Testis (tissue), 3 donors: ENCODE measurements around the gene ZNF83. TPM values are rescaled to one million over a fixed set of nuclear protein-coding genes. Genes with fewer than 3 reads are reported as not detected.

ENCODE experiments used
- DNase-seq: peaks from one replicate; pipeline ENCODE4 v3.0.0-alpha.2; 2019
- H3K27ac ChIP-seq, 2 donors: fragments of 200-600 bp; sonication (generic); one replicate each; pipeline ENCODE4 v1.5.1; 2019
- H3K27me3 ChIP-seq: fragments of 200-600 bp; sonication (generic); one replicate; pipeline ENCODE4 v1.5.1; 2019
- H3K36me3 ChIP-seq: fragments of 200-600 bp; sonication (generic); one replicate; pipeline ENCODE4 v1.5.1; 2017; ENCODE audit warnings: low read depth; ENCODE audit errors: missing control alignments
- H3K4me1 ChIP-seq: fragments of 200-600 bp; sonication (generic); one replicate; pipeline ENCODE4 v1.5.1; 2019
- H3K4me3 ChIP-seq, 2 donors: fragments of 200-600 bp; sonication (generic); one replicate each; pipeline ENCODE4 v1.5.1; 2017 to 2019
- H3K9me3 ChIP-seq: fragments of 200-600 bp; sonication (generic); one replicate; pipeline ENCODE4 v1.5.1; 2017
- CTCF ChIP-seq, 3 experiments: fragments of 450-650 bp in 2 of 3; fragments of 200-600 bp in 1 of 3; sonication (generic) in 1 of 3; IDR thresholded peaks; one replicate each; pipeline ENCODE4 v1.5.1; 2016 to 2019; ENCODE audit warnings: antibody characterized with exemption in 3 of 3, mild to moderate bottlenecking in 2 of 3, moderate library complexity in 1 of 3
- POLR2A ChIP-seq: fragments of 450-650 bp; IDR thresholded peaks from one replicate; pipeline ENCODE4 v1.6.1; 2017; ENCODE audit warnings: antibody characterized with exemption, mild to moderate bottlenecking, moderate library complexity
- WGBS, 2 donors: methylation state at CpG; one replicate each; pipeline ENCODE4 v1.1.5; 2018; 5-methylcytosine and 5-hydroxymethylcytosine counted together
- intact Hi-C: fragments of 100-400 bp; cut with DNase I; formaldehyde crosslinking; loops from one replicate; pipeline ENCODE4 v1.15.1; 2023; ENCODE audit warnings: low total_unique reads
- polyA plus RNA-seq: library from polyadenylated mRNA; stranded (reverse); fragments of 350-450 nt; fragmentation: Illumina TruSeq; extraction: RNeasy Lipid Tissue Mini Kit (QIAGEN cat#74804); gene quantifications from one replicate; pipeline ENCODE4 v1.2.3, GENCODE V29; 2014; ENCODE audit warnings: low read depth, low replicate concordance; ENCODE audit not compliant: insufficient read depth
- total RNA-seq, 2 donors: library from RNA; depleted of rRNA; stranded (reverse); fragments of >200 nt; gene quantifications; one replicate each; pipeline ENCODE4 v1.2.3, GENCODE V29; 2016

The ZNF83 gene
- total and polyA plus RNA-seq, 3 donors from 2014 or later: 28.6 to 61.1 (median 50.8) TPM

- no peak for TF ChIP-seq POLR2A
- no peak for TF ChIP-seq CTCF (IDR thresholded peaks at IDR 0.05)
- H3K9me3 ChIP-seq: no peaks in the 10 kb centered on the region
- H3K4me3 ChIP-seq: no peak overlapping the region
- no peaks in the 10 kb centered on the region for H3K27me3 ChIP-seq
- intact Hi-C loops: no loop called here
- 93 to 94% methylated on average over 6 of the region's 6 CpGs for WGBS, 2 donors
- DNase-seq: no peak
- no peaks in the 10 kb centered on the region for H3K4me1 ChIP-seq
- no peak overlapping the region for H3K27ac ChIP-seq
- H3K36me3 ChIP-seq: no peaks in the 10 kb centered on the region
Measured at GRCh38 chr19:52665529-52665928, 27.4 kb upstream of the ZNF83 start.

- no peaks in the 10 kb centered on the region for H3K36me3 ChIP-seq
- no peaks in the 10 kb centered on the region for H3K9me3 ChIP-seq
- no peaks in the 10 kb centered on the region for H3K4me1 ChIP-seq
- H3K27me3 ChIP-seq: no peaks in the 10 kb centered on the region
- intact Hi-C loops: no loop called here
- H3K4me3 ChIP-seq: no peak overlapping the region
- WGBS, 2 donors: 73 to 78% methylated on average over 4 of the region's 4 CpGs
- no peak overlapping the region for H3K27ac ChIP-seq
- DNase-seq: no peak
- TF ChIP-seq CTCF (IDR thresholded peaks at IDR 0.05) (no peak), POLR2A (no peak)
Measured at GRCh38 chr19:52665027-52665426, 26.9 kb upstream of the ZNF83 start.

- no peak overlapping the region for H3K27ac ChIP-seq
- no peaks in the 10 kb centered on the region for H3K36me3 ChIP-seq
- H3K9me3 ChIP-seq: no peaks in the 10 kb centered on the region
- H3K4me3 ChIP-seq: no peak overlapping the region
- WGBS, 2 donors: 70 to 71% methylated on average over 5 of the region's 5 CpGs
- TF ChIP-seq CTCF (IDR thresholded peaks at IDR 0.05): no peak
- TF ChIP-seq POLR2A: no peak
- no peaks in the 10 kb centered on the region for H3K4me1 ChIP-seq
- intact Hi-C loops: no loop called here
- DNase-seq: no peak
- no peaks in the 10 kb centered on the region for H3K27me3 ChIP-seq
Measured at GRCh38 chr19:52664461-52664860, 26.3 kb upstream of the ZNF83 start.

DNA sequence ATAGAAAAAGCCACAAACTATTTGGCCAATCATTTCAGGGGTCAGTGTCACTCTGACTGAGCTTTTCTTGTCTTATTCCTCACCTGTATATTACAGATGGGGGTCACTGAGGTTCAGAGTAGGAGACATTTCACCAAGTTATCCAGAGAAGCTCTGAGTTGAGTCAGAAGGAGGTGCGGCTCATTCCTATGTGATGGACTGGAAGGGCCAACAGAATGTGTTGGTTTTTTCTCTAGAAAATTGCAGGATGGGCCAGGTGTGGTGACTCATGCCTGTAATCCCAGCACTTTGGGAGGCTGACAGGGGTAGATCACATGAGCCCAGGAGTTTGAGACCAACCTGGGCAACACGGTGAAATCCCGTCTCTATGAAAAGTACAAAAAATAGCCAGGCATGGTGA, 24.5 kb upstream of the ZNF83 start:
- H3K27me3 ChIP-seq: no peaks in the 10 kb centered on the region
- 75 to 91% methylated on average over 3 of the region's 3 CpGs for WGBS, 2 donors
- H3K27ac ChIP-seq: no peak overlapping the region
- H3K9me3 ChIP-seq: no peaks in the 10 kb centered on the region
- intact Hi-C loops: no loop called here
- H3K4me3 ChIP-seq: no peak overlapping the region
- H3K4me1 ChIP-seq: no peaks in the 10 kb centered on the region
- DNase-seq: no peak
- H3K36me3 ChIP-seq: no peaks in the 10 kb centered on the region
- TF ChIP-seq CTCF (IDR thresholded peaks at IDR 0.05): no peak
- TF ChIP-seq POLR2A: no peak

GRCh38 chr19:52660981-52661380, 22.8 kb upstream of the ZNF83 start:
- Histone ChIP-seq H3K27me3 (no peaks in the 10 kb centered on the region), H3K9me3 (no peaks in the 10 kb centered on the region), H3K4me3 (no peak overlapping the region), H3K27ac (no peak overlapping the region), H3K4me1 (no peaks in the 10 kb centered on the region), H3K36me3 (no peaks in the 10 kb centered on the region)
- 63 to 72% methylated on average over 3 of the region's 3 CpGs for WGBS, 2 donors
- TF ChIP-seq POLR2A: no peak
- intact Hi-C loops: no loop called here
- no peak for DNase-seq
